DMS79 treated with DMSO at 0.1 percent for 48 hours (cell line): ENCODE data around the gene C3orf70.

Source experiments
- DNase-seq: peaks from one replicate; lab custom pipeline; 2025; lab: John Stamatoyannopoulos, UW

Gene C3orf70

DNA sequence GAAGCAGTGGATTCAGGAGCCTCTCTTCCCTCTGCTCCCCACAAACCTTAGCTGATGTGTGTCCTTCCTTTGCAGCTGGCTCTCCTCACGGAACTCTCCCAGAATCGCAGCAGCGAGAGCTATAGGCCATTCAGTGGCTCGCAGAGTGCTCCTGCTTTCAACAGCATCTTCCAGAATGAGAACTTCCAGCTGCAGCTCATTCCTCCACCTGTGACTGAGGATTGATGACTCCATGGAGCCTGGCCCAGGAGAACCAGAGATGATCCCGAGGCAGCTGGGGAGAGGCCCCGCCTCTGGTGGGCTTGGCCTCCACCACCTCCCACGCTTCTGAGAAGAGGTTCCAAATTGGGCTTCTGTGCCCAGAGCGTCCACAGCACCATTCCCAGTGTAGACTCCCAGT lies 101.1 kb downstream of the C3orf70 start:
- DNase-seq: no peak

DNA sequence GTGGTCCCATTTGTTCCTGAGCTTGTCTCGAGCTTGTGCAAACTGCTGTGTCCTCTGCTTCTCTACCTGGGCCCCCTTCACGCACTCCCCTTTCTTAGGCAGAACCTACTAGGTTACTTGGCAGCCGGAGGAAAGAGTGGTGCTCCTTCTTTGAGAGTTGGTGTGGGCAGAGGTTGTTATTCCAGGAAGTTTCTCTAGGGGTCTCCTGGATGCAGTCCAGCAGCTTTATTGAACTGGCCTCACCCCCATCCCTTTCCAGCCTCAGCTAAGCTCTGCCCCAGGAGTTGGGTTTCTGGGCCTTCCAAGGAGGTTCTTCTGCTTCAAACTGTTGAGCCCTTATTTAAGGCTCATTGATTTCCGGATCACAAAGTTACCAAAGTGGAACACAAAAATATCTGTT lies 103.2 kb downstream of the C3orf70 start:
- no peak for DNase-seq

DNA sequence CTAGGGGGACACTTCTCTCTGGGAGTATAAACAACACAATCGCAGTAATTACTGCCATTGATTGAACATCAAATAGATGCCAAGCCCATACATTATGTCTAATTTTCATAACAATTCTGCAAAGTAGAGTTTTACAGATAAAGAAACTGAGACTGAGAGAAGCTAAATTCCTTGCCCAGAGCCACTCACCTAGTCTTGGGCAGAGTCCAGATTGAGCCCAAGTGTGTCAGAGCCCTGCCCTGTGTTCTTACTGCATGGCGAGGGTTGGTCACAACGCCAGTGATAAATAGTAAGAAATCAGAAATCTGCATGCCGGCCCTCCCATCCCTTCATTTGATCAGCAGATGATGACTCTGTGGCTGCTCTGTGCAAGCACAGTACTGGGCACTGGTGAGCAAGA lies 106.3 kb downstream of the C3orf70 start:
- no peak for DNase-seq

DNA sequence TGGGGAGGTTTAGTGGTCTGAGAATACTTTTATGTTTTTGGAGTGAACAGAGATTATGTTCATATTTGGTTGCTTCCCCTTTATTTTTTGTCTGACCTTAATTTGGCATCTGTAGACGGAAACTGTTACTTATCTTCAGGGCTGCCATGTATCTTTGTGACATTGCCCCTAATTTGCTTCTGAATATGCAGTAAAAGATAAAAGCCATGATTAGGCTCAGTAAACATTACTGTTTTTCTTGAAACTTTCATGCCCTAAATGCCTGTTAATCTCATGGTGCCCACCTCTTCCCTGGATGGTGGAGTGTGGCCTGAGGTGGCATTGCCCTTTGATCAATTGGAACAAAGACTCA lies 106.7 kb downstream of the C3orf70 start:
- no peak for DNase-seq

DNA sequence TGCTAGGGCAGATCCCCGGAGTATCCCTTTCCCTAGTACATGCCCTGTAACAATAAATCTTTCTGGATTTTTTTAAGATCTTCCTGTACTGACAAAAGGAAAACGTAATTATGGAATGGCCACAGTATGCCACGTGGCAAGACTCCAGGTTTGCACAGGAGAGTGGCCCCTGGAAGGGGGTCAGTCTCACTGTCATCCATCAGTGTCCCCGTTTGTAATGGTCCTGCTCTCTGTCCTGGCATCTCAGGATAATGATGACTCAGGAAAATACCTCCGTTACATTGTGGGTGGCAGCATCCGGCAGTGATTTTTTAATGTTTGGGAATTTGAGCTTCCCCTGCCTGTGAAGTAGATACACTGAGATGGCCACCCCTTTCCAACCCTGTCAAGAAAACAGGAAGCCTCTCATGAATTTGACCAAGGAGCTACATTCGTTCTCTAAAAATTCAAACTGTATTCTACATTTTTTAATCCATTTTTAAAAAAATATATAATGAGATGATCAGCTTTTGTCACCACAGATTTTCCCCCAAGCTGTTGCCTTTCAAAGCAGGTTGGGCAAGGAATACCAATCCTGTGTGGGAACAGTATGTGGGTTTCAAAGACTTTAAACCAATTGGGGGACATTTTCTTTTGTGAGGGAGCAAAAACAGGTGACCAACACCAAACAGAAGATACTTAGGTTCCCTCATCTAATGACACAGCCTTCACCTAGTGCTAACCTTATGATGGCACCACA lies 110.4 kb downstream of the C3orf70 start:
- no peak for DNase-seq

DNA sequence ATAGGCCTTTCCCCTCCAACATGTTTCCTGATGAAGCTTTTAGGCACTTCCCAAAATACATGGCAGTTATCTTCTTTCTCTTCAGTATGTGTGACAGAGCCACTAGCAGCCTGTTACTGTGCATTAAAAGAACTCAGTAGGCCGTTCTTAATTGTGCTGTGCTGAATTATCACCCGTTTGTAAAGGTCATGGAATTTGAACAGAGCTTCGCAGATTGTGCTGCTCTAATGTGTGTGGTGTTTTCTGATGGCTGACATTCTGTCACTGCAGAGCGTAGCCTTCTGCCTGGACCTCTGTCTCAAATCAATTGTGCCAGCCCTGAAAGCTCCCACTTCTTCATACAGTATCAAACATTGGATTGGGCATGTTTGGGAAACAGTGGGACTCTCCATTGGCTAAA lies 111.3 kb downstream of the C3orf70 start:
- DNase-seq: no peak

DNA sequence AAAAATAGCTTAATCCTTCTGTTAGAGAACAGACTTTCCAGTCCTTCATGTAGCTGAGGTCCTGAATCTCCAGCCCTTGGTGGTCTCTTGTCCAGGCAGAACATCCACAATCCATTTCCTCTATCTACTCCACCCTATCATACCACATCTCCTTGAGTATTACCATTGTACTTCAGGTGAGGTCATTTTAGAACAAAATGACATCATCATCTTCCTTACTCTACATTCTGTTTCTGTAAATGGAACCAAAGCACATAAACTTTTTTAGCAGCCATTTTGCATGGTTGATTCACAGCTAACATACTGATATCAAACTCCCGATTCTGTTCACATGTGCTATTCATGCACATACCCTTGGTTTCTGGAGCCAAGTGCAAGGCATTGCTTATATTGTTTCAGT lies 112.4 kb downstream of the C3orf70 start:
- DNase-seq: no peak

DNA sequence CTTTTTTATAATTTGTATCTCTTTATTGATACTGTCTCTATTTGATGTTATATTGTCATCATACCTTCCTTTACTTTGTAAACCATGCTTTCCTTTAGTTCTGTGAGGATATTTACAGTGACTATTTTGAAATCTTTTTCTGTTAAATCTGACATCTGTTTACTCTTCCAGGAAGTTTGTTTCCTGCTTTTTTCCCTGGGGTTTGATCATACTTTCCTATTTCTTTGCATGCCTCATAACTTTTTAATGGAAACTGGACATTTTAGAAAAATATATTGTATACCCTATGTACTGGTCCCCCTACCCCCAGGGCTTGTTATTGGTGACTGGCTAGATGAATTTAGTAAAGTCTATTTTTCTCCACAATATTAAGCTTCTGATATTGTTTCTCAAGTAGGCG lies 115.1 kb downstream of the C3orf70 start:
- no peak for DNase-seq

DNA sequence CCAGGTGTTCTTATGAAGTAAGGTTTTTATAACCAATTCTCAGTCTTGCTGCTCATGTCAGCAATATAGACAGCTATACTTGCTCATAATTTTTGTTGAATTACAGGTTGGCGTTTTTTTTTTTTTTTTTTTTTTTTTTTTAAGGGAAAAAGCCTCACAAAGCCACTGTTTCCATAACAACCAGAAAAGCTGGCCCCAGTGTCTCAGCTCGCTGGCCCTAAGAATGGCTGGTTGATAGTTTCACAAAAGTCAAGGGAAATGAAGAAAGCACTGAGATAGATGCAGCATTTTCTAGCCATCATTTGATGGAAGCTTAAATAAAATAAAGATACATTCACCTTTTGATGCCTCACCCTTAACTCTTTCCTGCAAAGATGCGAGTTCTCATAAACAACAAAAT lies 121.9 kb downstream of the C3orf70 start:
- no peak for DNase-seq

DNA sequence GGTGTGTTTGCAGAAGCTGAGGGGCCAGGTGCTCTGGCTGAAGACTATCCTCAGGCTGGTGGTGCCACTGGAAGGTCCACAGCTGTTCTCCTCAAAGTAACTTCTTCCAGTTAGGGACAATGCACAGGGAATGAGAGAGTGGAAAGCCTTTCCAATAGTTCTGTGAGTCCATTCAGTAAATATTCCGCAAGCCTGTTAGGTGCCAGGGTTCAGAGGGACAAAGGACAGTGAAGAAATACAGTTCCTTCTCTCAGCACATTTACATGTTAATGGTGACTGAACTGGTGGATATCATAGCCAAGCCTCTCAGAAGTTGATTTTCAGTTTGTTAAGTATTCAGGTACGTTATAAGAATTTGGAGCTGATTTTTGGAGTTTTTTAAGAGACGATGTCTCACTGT lies 122.5 kb downstream of the C3orf70 start:
- no peak for DNase-seq

DNA sequence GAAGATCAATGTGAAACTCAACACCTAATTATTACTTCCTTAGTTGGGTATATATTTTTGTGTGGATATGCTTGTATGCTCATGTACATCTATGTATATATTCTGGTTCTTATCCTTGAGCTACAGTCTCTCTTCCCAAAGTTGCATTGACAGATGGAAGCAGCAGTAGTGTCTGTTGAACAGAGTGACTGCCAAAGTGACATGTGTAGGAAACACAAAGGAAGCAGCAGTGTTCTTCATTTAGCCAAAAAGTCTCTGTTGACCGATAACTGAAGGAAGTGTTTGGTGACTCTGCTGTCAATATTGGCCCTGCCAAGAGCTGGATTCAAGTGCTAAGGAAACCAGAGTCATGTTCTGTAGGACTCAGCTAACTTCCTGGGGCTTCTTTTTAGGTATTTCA lies 123.8 kb downstream of the C3orf70 start:
- no peak for DNase-seq

DNA sequence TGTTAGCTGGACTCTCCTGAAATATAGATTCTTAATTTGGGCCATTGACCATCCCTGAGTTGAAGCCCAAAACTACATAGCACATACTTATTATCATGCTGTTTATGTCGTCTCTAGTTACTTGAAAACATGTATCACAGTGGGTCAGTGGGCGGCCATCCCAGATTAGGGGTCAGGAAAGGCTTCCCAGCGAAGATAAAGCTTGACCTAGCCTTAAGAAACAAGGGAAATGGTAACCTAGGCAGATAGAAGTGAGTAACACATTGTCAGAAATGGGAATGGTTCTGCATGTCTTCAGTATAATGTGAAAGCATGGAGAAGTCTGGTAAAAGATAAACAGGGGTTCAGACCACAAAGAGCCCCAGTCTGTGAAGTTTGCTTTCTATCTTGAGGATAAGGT lies 124.7 kb downstream of the C3orf70 start:
- DNase-seq: no peak
